GM18505 (cell line): ENCODE data around the gene ABCC1.

Source experiments
- ATAC-seq: cut with Tn5 transposase; IDR thresholded peaks from one replicate; pipeline ENCODE4 v1.9.1; 2021; ENCODE audit not compliant: unreplicated experiment
- POLR2A ChIP-seq: IDR thresholded peaks from 4 replicates; pipeline ENCODE4 v1.6.1; 2011; ENCODE audit warnings: borderline replicate concordance; ENCODE audit not compliant: insufficient read depth, insufficient read length; ENCODE audit errors: extremely low read depth

The ABCC1 gene

DNA sequence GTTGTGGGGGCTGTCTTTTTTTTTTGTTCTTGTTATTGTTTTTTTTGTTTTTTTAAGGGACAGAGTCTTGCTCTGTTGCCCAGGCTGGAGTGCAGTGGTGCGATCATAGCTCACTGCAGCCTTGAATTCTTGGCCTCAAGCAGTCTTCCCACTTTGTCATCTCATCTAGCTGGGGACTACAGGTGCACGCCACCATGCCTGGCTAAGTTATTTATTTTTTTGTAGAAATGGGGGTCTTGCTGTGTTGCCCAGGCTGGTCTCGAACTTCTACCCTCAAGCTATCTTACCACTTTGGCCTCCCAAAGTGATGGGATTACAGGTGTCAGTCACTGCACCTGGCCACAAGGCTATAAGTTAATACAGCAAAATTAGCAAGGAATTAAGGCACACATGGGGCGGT, 101.7 kb downstream of the ABCC1 start:
- no peak for ATAC-seq

GRCh38 chr16:16052916-16053315, 103.5 kb downstream of the ABCC1 start:
- TF ChIP-seq POLR2A, result no peak

More for the DNA sequence above, 101.7 kb downstream of the ABCC1 start:
- no peak for TF ChIP-seq POLR2A

GRCh38 chr16:16057102-16057501, 107.7 kb downstream of the ABCC1 start:
- ATAC-seq, result no peak
- TF ChIP-seq POLR2A, result no peak

More at GRCh38 chr16:16052916-16053315, 103.5 kb downstream of the ABCC1 start:
- ATAC-seq, result no peak

- no peak for ATAC-seq
- no peak for TF ChIP-seq POLR2A
Observed at GRCh38 chr16:16059160-16059559, 109.7 kb downstream of the ABCC1 start.

DNA sequence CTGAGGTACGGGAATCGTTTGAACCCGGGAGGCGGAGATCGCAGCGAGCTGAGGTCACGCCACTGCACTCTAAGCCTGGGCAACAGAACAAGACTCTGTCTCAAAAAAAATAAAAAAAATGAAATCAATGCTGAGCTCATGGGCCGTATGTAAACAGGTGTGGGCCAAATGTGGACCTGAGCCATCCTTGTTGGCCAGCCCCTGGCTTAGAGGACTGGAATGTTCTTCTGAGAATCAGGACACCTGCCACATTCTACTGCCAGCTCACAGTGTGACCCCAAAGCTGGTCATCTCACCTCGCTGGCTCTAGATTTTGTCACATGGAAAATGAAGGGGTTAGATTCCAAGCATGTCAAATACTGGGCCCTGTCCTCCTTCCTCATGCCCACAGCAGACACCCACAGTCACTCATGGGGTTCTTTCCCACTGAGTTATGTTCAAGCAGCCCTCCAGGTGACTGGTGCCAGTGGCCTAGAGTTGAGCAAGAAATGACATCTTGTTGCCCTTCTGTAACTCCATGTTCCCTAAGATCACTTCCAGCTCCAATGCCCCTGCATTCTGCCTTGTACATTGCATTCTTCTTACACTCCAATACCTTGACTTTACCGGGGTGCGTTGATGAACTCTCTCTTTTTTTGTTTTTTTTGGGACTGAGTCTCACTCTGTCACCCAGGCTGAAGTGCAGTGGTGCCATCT, 110.6 kb downstream of the ABCC1 start:
- no peak for ATAC-seq
- TF ChIP-seq POLR2A, result no peak

- no peak for TF ChIP-seq POLR2A
- no peak for ATAC-seq
Observed at GRCh38 chr16:16062023-16062937, 112.9 kb downstream of the ABCC1 start.

GRCh38 chr16:16063683-16064082, 114.3 kb downstream of the ABCC1 start:
- TF ChIP-seq POLR2A, result no peak
- no peak for ATAC-seq

GRCh38 chr16:16064874-16065384, 115.5 kb downstream of the ABCC1 start:
- no peak for TF ChIP-seq POLR2A
- ATAC-seq, result no peak

GRCh38 chr16:16067127-16067526, 117.7 kb downstream of the ABCC1 start:
- no peak for ATAC-seq
- TF ChIP-seq POLR2A, result no peak

DNA sequence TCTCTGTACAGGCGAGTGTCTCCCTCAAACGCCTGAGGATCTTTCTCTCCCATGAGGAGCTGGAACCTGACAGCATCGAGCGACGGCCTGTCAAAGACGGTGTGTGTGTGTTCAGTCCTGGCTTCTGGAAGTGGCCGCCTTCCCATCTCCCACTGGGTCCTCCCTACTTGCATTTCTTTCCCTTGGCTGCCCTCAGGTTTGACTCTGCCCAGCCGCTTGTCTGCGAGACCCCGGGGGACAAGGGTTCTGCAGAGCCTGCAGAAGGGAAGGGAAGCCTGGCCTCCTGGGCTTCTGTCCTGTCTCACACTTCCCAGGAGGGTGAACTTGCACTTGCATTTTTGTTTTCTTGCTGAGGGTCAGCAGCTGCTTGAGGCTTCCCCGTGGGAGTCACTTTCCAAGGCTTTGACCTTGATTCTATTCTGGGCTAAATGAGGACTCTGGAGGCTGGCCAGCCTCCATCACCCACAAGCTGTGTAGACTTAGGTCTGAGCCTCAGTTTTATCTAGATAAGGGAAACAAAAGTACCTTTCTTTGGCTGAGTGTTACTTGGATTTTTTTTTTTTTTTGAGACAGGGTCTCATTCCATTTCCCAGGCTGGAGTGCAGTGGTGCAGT, 122.3 kb downstream of the ABCC1 start:
- ATAC-seq, result no peak
- TF ChIP-seq POLR2A, result no peak

- no peak for TF ChIP-seq POLR2A
- ATAC-seq, result no peak
Observed at GRCh38 chr16:16073001-16073545, 123.7 kb downstream of the ABCC1 start.

DNA sequence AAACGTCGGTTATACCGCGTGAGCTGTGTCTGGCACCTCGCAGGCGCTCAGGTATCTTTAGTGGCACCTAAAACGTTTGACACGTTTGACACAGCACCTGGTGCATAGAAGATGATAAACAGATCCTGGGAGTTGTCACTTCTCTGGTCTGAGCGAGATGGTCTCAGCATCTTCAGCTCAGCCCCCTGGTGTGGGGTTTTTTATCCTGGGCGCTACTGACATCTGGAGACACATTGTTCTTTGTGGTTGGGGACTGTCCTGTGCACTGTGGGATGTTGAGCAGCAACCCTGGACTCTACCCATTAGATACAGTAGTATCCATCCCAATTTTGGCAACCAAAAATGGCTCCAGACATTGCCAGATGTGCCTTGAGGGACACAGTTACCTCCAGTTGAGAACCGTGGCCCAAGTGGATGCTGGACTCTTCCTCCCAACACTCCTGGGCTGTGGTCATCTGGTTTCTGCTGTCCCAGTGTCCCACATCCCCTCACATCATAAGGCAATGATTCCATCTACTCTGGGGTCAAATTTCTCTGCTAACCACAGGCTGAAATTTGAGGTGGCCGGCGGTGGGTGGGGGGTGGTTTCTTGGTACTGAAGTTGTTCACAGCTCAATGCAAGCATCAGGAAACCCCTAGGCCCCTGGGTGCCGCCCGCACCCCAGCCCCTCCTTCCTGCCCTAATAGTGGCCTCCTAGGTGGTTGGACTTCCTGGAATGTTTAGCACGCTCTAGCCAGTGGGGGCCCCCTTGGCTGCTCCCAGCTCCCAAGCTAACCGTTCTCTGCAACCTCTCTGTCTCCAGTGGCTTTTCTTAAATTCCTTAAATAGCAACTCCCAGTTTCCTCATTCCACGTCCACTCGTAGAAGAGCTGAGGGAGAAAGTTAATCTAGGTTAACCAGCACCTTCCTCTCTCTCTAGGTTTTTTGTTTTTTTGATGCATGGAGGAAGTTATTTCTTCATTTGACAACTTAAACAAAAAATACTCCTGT, 124.8 kb downstream of the ABCC1 start:
- ATAC-seq, result no peak
- no peak for TF ChIP-seq POLR2A
